Adrenal gland (tissue), 5 donors: ENCODE results near the gene GIGYF1.

Source experiments
- POLR2A ChIP-seq, 2 donors: fragments of 450-650 bp; IDR thresholded peaks; one replicate each; pipeline ENCODE4 v1.6.1; 2017; ENCODE audit warnings: antibody characterized with exemption in 2 of 2, mild to moderate bottlenecking in 2 of 2, moderate library complexity in 1 of 2
- TF ChIP-seq, protein P1 (sequence below), 6 experiments: fragments of 450-650 bp in 4 of 6; fragments of 200-600 bp in 2 of 6; sonication (generic) in 1 of 6; IDR thresholded peaks; 1 replicate in 5 of 6; 2 replicates in 1 of 6; pipeline versions ENCODE4 v1.5.1 to v1.8.0; 2016 to 2021; ENCODE audit warnings: antibody characterized with exemption in 6 of 6, mild to moderate bottlenecking in 2 of 6, moderate library complexity in 1 of 6
- donor health status: DM: no; HTN: no; CAD: no.

DNA sequence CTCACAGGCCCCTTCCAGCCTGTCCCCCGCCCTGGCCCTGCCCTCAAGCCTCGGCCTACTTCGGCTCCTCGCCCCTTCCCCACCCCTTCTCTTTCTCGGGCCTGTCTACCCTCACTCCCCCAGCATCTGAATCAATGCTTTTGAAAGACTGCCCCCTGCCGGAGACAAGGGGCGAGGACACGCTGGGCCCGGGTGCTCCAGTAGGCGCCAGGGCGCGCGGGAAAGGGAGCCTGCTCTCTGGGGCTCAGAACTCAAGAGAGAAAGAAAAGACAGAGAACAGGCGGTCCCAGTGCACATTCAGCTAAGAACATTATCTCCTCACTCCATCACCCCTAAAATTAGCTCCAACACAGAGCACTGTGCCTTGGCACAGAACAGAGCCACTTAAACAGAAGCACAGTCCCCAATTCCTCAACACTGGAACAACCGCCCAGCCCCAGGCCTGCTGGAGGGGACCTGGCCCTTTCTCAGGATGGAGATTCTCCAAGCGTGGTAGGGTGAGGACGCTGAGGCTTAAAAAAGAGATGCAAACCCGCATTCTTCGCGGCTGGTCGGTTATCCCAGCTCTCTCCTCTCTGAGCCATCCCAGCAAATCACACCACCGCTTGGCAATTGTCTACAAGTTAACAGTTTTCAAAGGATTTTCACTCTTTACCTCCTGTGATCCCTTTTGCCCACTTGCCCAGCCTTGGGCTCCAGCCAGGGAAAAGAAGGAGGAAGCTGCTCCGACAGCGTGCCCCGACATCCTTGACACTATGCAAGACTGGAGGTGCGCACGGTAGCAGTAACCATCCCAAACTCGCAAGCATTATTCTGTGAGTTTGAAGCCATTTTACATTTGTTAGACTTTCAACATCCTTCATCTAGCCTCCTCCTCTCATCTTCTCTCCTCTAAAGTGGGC lies 2.1 kb downstream of the GIGYF1 start:
- TF ChIP-seq, protein P1, sequence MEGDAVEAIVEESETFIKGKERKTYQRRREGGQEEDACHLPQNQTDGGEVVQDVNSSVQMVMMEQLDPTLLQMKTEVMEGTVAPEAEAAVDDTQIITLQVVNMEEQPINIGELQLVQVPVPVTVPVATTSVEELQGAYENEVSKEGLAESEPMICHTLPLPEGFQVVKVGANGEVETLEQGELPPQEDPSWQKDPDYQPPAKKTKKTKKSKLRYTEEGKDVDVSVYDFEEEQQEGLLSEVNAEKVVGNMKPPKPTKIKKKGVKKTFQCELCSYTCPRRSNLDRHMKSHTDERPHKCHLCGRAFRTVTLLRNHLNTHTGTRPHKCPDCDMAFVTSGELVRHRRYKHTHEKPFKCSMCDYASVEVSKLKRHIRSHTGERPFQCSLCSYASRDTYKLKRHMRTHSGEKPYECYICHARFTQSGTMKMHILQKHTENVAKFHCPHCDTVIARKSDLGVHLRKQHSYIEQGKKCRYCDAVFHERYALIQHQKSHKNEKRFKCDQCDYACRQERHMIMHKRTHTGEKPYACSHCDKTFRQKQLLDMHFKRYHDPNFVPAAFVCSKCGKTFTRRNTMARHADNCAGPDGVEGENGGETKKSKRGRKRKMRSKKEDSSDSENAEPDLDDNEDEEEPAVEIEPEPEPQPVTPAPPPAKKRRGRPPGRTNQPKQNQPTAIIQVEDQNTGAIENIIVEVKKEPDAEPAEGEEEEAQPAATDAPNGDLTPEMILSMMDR (IDR thresholded peaks at IDR 0.05) = peak; percentile 84 to 93 (median 87)
- TF ChIP-seq POLR2A (IDR thresholded peaks at IDR 0.05) = no peak
